ENCODE measurements around the gene P2RX3.

Gene P2RX3

GRCh38 chr11:57405271-57405860 lies 67.2 kb downstream of the P2RX3 start:
- DNase-seq = no peak

GRCh38 chr11:57406337-57406904 lies 68.3 kb downstream of the P2RX3 start:
- DNase-seq = no peak

GRCh38 chr11:57407010-57407920 lies 69.1 kb downstream of the P2RX3 start:
- no peak for DNase-seq

GRCh38 chr11:57407941-57408475 lies 69.9 kb downstream of the P2RX3 start:
- DNase-seq = no peak

GRCh38 chr11:57408771-57409170 lies 70.6 kb downstream of the P2RX3 start:
- DNase-seq = no peak

GRCh38 chr11:57409321-57410100 lies 71.4 kb downstream of the P2RX3 start:
- no peak for DNase-seq

GRCh38 chr11:57410287-57410686 lies 72.1 kb downstream of the P2RX3 start:
- DNase-seq = no peak

- no peak for DNase-seq
These were observed 75.5 kb downstream of the P2RX3 start for GRCh38 chr11:57413681-57414080.

GRCh38 chr11:57414612-57415212 lies 76.6 kb downstream of the P2RX3 start:
- no peak for DNase-seq

- DNase-seq = no peak
These were observed 78.3 kb downstream of the P2RX3 start for GRCh38 chr11:57416436-57416835.

GRCh38 chr11:57417056-57417455 lies 78.9 kb downstream of the P2RX3 start:
- DNase-seq = no peak

GRCh38 chr11:57418131-57418530 lies 80.0 kb downstream of the P2RX3 start:
- DNase-seq = no peak

GRCh38 chr11:57419146-57419545 lies 81.0 kb downstream of the P2RX3 start:
- DNase-seq = no peak

GRCh38 chr11:57421066-57421465 lies 82.9 kb downstream of the P2RX3 start:
- no peak for DNase-seq

- DNase-seq = no peak
These were observed 83.7 kb downstream of the P2RX3 start for GRCh38 chr11:57421805-57422204.

Data from CD4-positive, alpha-beta T cell treated with Interleukin-12 subunit alpha and Interleukin-12 subunit beta, for 1 hour (primary cell).